HG03432 (cell line): Measurements from ENCODE around the gene CCDC172.

ENCODE experiments used
- ATAC-seq: cut with Tn5 transposase; IDR thresholded peaks from one replicate; pipeline ENCODE4 v1.9.1; 2021; ENCODE audit warnings: mild to moderate bottlenecking, moderate library complexity; ENCODE audit not compliant: unreplicated experiment

The CCDC172 gene

GRCh38 chr10:116324227-116324950 lies at the start of gene CCDC172:
Gene CCDC172, plus strand, starts transcription at chr10:116324448. Its CDS starts 564 bp downstream, at chr10:116325012.
- ATAC-seq = no peak

- ATAC-seq = no peak
Measured at GRCh38 chr10:116276981-116277380, 47.3 kb upstream of the CCDC172 start.

- ATAC-seq = no peak
Measured at GRCh38 chr10:116278846-116279245, 45.4 kb upstream of the CCDC172 start.

DNA sequence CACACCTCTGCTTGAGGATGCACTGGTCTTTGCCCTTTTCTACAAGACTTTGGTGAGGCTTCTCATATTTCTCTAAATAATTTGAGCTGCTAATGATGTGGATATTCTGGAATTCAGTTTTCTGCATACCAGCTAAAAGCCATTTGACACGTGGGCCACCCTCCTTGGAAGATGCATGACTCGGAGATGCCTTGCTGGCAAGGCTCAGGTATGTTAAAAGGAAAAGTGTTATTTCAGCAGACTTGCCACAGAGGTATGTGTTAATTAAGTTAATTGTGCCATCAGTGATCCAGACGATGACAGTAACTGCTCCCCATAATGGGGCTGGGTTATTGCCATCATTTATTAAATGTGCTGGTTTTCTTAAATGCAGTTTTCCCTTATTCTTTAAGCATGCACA lies 42.5 kb upstream of the CCDC172 start:
- ATAC-seq = no peak

DNA sequence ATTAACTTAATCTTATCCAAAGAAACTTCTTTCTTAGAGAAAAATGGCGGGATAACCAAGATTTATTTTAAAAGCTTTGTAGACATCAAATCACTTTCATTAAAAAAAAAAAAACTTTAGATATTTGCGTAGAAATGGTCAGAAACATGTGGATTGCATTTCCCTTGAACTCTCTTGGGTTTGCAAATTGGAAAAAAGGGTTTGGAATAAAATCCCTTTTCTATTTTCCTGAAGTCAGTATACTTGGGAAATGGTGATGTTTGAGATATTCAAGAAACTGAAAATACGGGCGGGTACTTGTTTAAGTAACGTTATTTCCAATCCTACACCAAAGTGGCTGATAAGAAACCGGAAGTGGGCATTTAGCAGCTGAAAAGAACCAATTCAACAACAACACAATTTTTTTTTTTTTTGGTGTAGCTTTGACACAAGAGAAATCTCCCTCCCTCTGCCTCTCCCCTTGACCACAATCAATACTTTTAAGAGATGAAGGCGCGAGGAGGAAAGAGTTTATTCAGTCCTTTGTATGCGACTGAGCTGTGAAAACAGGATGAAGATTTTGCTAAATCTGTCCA lies 37.5 kb upstream of the CCDC172 start:
- ATAC-seq = no peak

GRCh38 chr10:116287906-116288501 lies 36.2 kb upstream of the CCDC172 start:
- ATAC-seq = no peak

- no peak for ATAC-seq
Measured at GRCh38 chr10:116289652-116290051, 34.6 kb upstream of the CCDC172 start.

- no peak for ATAC-seq
Measured at GRCh38 chr10:116292493-116292892, 31.8 kb upstream of the CCDC172 start.

- ATAC-seq = no peak
Measured at GRCh38 chr10:116296291-116296721, 27.9 kb upstream of the CCDC172 start.

DNA sequence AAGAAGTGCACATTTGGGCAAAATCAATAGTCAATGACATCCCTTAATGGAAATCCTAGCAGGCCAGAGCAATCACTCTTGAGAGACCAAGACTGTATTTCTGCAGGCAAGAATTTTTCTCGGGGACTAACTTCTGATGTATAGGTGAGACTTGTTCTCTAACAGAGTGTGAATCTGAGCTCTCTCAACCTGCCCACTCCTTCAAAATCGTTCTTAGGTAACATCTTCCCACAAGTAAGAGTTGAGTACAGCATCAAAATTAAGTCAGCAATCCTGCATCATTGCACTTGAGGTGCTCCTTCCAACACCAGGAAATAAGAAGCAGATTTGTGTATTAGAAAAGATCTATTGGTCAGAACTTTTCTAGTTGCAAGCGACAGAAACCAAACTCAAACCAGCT lies 25.7 kb upstream of the CCDC172 start:
- ATAC-seq = no peak

GRCh38 chr10:116300542-116300941 lies 23.7 kb upstream of the CCDC172 start:
- no peak for ATAC-seq

DNA sequence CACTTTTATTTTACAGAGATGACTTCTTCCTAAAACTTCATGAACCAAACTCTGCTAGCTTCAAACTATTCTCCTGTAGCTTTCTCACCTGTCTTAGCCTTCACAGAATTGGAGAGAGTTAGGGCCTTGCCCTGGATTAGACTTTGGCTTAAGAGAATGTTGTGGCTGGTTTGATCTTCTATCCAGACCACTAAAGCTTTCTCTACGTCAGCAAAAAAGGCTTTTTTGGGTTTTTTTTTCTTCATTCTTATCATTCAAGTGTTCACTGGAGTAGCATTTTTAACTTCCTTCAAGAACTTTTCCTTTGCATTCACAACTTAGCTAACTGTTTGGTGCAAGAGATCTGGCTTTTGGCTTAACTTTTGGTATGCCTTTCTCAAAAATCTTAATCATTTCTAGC lies 19.3 kb upstream of the CCDC172 start:
- no peak for ATAC-seq

DNA sequence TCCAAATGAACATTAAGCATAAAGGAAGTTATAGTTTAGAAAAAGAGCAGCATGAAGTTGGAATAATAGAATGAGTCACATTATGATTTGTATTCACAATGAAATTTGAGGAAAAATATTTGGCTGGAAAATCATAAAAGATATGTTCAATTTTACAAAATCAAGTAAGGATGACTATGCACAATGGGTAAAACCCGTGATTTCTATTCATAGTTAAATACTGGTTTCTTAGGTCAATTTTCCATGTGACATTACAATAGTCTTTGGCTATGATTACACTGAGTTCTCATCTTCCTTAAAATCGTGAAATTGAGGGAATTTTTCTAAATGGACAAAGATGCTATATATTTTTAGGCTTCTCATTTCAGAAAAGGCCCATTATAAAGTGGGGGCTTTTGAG lies 17.4 kb upstream of the CCDC172 start:
- ATAC-seq = no peak

DNA sequence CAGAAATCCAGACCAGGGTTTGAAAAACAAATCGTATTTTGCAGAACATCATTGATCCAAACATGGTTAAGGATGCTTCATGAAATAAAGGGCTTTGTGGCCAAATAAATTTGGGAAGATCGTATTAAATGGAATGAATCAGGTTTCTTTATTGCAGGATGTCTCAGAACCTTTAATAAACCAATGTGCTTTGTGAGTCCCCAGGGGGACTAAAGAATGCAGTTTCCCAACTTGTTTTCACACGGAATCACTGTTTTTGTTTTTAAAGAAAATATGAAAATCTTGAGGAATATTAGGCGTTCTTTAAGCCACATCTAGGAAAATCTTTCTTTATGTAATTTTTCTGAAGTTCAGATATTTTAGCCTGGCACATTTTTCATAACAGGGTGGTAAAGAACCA lies 16.8 kb upstream of the CCDC172 start:
- ATAC-seq = no peak

DNA sequence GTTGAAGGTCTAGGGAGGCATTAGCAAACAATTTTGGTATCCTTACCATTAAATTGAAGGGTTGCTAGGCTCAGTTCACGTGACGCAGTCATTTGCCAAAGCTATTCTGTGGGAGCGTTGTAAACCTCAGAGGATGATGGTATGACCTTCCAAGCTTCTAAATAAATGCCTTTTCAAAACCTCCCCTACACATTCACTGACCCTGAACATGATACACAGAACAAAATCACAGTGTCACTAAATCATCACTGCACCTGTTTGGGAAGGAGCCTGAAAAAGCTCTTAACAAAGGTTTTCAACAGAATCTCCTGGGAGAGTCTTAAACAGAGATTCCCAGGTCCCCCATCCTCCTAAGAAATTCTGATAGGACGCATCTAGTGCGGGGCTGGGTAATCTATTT lies 13.2 kb upstream of the CCDC172 start:
- no peak for ATAC-seq

DNA sequence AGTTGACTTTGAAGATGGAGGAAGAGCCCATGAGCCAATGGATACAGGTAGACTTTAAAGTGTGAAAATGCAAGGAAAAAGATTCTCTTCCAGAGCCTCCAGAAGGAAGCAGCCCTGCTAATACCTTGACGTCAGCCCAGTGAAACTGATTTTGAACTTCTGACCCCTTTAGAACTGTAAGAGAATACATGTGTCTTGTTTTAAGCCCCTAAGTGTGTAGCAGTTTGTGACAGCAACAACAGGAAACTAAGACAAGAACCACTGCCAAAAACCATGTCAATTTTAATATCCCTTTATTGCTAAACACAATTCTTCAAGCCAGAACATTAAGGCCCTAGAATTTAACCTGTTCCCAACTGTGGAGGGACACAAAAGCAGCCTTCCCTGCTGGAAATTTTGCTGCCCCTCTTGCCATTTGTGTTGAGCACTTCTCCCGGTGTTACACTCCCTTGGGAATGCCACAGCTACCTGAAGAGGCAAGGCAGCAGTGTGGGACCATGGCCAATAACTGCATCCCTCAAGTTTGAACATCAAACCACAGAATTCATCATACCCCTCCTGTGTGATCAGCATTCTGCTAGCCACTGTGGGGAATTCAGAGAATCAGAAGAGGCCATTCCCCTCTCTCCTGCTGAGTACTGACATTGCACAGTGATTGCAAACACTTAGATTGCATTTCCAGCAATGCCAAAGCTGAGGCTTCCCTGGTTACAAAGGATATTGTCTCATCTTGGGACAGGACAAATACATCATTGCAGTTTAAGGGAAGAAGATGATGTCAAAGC lies 12.3 kb upstream of the CCDC172 start:
- no peak for ATAC-seq

DNA sequence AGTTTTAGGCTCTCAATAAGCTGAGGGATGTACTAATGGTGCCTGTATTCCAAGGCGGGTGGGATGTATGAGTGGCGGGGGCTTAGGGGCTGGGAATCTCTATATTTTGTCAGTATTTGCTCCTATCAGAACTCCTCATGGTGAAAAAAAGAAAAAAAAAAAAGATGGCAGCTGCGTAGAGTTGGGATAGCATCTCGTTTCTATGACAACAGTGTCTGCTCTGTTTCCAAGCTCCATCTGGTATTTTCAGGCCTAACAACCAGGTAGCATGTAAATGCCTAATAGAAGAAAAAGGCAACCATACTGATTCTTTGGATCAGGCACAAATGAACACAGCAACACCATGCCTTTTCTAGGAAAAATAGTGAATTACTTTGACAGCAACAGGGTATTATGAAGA lies 11.7 kb upstream of the CCDC172 start:
- ATAC-seq = no peak

- no peak for ATAC-seq
Measured at GRCh38 chr10:116316503-116316902, 7.7 kb upstream of the CCDC172 start.

GRCh38 chr10:116324951-116325635 lies 845 bp downstream of the CCDC172 start:
- no peak for ATAC-seq

DNA sequence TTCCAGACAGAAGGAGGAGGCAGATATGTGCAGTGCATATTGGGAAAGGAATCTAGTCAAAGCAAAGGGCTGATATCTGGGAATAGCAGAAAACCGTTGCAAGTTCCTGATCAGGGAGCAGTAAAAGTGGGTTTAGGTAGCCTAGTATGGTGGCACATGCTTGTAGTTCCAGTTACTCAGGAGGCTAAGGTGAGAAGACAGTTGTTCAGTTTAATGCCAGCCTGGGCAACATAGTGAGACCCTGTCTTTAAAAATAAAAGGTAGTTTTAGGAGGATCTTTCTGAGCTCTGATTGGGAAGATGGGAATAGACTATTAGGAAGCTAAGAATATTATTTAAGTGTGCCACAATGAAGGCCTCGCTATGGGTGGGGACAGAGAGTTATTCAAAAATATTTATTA lies 1.7 kb downstream of the CCDC172 start:
- no peak for ATAC-seq

DNA sequence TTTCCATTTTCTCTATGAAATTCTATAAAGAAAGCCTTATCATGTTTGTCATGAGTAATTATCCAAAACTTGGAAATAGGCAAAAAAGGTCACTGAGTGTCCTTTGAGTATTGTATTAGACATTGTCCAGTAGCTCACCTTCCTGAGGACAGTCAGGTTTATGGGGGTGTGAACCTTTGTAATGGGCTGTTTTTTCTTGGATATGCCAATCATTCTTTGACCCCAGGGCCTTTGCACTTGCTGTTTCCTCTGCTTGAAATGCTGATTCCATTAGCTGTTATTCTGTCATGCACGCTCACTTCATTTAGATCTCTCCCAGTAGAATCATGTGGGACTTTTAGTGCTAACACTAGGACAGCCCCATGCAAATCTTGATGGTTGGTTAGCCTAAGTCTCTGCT lies 4.9 kb downstream of the CCDC172 start:
- no peak for ATAC-seq
